BE2C (cell line): ENCODE results near the gene BAZ1B.

Experiments used
- DNase-seq: peaks from one replicate; pipeline ENCODE4 v3.0.0-alpha.2; 2020
- H3K27me3 ChIP-seq: fragments of 250-450 bp; sonication (Bioruptor Pico); 2 replicates; pipeline ENCODE4 v1.5.1; 2020; ENCODE audit warnings: mild to moderate bottlenecking
- H3K36me3 ChIP-seq: fragments of 250-450 bp; sonication (Bioruptor Pico); 2 replicates; pipeline ENCODE4 v1.5.1; 2020; ENCODE audit warnings: mild to moderate bottlenecking
- H3K4me1 ChIP-seq: fragments of 250-450 bp; sonication (Bioruptor Pico); 2 replicates; pipeline ENCODE4 v1.5.1; 2020
- H3K4me3 ChIP-seq: 2 replicates; pipeline ENCODE4 v1.5.1; 2011; ENCODE audit warnings: low read depth, low read length
- H3K9me3 ChIP-seq: fragments of 250-450 bp; sonication (Bioruptor Pico); 2 replicates; pipeline ENCODE4 v1.5.1; 2020
- TF ChIP-seq, protein P1 (sequence below): IDR thresholded peaks from 2 replicates; pipeline ENCODE4 v1.5.1; 2012; ENCODE audit warnings: mild to moderate bottlenecking, low read depth, low read length

BAZ1B gene

DNA sequence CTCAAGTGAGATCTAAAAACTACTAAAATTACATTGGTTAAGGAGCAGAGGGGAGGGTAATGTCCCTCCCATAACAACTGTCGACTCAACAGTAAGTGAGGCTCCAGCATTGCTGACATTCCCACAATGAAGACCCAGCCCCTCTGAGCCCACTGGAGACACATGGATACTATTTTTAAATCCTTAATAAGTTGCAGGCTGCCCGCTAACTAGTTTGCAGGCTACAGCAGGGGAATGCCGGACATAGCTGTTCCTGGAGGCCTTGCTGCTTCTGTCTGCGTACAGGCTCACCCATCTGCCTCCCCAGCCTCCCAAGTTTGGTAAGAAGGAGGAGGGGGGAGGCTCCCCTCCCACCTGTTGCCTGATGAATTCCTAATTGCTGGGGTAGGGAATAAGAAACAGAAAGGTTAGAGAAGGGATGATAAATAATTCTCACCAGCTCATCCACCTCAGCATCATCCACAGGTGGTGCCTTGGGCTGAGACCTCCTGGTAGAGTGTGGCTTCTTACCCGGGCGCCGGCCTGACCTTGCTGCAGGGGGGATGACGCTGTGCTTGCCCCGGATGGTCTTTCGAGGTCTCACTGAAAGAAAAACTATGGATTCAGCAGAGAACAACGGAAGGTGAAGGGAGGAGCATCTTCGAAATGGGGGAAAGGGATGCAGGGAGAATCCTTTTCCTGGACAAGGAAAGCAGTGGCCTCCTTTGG is 78.4 kb downstream of the BAZ1B start:
- Histone ChIP-seq H3K27me3 (no peaks in the 10 kb centered on the region), H3K36me3 (peaks cover 79% of the 10 kb centered on the region), H3K4me3 (no peak overlapping the region), H3K4me1 (0 out of 2 replicates have a peak, but pooled peaks cover 3% of the 10 kb centered on the region), H3K9me3 (no peaks in the 10 kb centered on the region)
- TF ChIP-seq, protein P1, sequence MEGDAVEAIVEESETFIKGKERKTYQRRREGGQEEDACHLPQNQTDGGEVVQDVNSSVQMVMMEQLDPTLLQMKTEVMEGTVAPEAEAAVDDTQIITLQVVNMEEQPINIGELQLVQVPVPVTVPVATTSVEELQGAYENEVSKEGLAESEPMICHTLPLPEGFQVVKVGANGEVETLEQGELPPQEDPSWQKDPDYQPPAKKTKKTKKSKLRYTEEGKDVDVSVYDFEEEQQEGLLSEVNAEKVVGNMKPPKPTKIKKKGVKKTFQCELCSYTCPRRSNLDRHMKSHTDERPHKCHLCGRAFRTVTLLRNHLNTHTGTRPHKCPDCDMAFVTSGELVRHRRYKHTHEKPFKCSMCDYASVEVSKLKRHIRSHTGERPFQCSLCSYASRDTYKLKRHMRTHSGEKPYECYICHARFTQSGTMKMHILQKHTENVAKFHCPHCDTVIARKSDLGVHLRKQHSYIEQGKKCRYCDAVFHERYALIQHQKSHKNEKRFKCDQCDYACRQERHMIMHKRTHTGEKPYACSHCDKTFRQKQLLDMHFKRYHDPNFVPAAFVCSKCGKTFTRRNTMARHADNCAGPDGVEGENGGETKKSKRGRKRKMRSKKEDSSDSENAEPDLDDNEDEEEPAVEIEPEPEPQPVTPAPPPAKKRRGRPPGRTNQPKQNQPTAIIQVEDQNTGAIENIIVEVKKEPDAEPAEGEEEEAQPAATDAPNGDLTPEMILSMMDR: no peak
- DNase-seq: no peak

DNA sequence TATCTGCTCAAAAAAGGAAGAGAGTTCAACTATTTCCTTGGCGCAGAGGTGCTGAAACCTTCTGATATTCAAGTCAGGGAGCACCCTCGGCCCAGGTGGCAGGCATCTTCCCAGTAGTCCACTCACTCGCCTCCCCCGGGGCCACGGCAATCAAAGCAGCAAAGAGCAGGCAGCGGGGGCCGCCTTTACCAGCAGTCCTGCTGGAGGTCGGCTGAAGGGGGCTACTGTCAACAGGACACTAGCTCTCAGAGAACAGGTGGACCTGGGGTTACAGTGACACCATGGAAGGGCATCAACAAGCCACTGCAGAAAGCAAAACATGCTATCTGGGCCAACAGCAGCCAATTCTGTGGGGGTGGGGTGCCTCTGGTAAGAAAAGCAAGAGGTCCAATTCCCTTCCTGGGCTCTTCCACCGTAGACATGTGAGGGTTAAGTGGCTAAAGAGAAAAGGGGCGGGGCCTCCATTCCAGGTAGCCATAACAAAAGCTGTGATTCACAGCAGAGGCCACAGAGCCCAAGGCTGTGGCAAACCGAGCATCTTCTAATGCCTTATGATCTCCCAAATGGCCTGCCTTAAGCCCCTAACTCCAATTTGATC is 79.1 kb downstream of the BAZ1B start:
- Histone ChIP-seq H3K4me1 (0 out of 2 replicates have a peak, but pooled peaks cover 3% of the 10 kb centered on the region), H3K27me3 (no peaks in the 10 kb centered on the region), H3K36me3 (peaks cover 72% of the 10 kb centered on the region), H3K9me3 (no peaks in the 10 kb centered on the region), H3K4me3 (no peak overlapping the region)
- DNase-seq: no peak
- TF ChIP-seq, protein P1: no peak

DNA sequence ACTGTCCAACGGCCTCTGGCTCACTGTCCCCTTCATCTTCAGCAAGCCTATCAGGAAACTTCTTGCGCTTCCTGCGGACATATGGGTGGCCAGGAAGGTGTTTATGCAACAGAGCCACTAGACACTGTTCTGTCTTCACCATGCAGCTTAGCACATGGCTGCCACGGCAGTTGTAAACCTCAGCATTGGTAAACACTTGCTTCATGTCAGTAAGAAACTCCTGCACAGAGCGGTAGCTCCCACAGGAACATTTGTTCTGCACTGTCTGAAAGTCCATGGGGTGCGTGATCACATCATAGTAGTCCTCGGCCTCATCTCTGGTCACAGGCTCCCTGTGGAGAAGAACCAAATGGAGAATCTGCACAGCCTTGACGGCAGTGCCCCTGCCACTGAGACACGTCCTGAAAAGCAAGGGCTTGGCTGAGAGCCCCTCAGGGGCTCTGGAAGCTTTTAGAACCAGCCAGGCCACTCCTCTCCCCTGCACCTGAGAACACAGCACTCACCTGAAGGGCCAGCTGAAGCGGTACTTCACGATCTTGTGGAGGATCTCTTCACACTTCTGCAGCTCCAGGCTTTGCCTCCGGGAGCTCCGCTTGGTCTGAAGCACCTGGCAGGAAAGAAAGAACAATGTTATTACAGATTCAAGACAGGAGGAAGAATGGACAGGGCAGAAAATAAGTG is 79.7 kb downstream of the BAZ1B start:
- H3K4me3 ChIP-seq: no peak overlapping the region
- no peaks in the 10 kb centered on the region for H3K9me3 ChIP-seq
- TF ChIP-seq, protein P1: no peak
- peaks cover 66% of the 10 kb centered on the region for H3K36me3 ChIP-seq
- 0 out of 2 replicates have a peak, but pooled peaks cover 3% of the 10 kb centered on the region for H3K4me1 ChIP-seq
- no peak for DNase-seq
- no peaks in the 10 kb centered on the region for H3K27me3 ChIP-seq

DNA sequence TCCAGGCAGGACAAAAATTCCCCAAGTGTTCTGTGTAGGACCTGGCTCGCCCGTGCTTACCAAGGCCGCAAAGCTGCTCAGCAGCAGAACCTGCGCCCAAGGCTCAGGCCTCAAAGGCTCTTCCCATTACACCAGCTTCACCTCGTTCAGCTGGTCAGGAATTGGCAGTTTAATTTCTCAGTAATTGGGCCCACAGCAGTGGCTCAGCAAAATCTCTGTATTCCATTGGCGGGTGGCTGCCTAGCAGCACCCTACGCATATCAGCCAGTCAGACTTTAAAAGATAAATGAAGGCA is 82.7 kb downstream of the BAZ1B start:
- DNase-seq: no peak

DNA sequence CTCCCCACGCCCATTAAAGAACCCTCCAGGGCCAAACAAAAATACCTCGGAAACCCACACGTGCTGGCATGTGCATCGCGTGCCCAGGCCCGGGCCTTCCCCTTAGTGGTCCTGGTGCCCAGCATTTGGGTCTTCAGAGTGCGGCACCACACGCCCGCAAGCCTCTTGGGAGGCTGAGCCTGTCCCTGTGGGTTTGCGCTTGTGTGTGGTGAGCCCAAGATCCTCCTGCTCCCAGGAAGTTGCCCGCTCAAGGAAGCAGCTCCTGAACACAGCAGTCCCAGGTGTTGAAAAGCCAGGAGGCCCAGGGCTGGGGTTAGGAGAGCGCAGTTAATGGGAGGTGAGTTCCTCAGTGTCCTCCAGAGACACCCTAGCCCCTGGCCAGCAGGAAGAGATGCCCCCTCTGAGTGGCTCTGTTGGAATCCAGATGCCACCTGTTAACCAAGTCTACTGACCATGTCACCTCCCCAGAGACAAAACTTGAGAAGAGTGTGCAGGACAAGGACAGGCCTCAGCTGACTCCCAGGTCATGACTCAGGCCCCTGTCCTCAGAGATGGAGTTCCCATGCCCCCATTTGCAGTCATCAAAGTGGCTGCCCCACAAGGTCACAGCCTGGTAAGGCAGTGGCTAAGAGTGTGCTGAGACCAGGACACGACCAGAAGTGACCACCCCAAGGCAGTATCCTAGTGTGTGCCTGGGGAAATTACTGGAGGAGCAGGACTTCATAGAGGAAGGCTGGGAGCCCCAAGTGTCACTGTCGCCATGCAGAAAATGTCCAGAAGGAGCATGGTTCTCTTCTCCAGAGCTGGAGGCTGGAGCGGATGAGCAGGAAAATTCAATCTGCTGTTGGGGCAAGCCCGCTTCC is 83.3 kb downstream of the BAZ1B start:
- DNase-seq: no peak
- TF ChIP-seq, protein P1: no peak
- no peak overlapping the region for H3K4me3 ChIP-seq
- no peaks in the 10 kb centered on the region; the same call in 1 of the 2 replicates for H3K9me3 ChIP-seq
- H3K27me3 ChIP-seq: no peaks in the 10 kb centered on the region; the same call in 1 of the 2 replicates
- peaks cover 7% of the 10 kb centered on the region for H3K4me1 ChIP-seq
- H3K36me3 ChIP-seq: peaks cover 30% of the 10 kb centered on the region

More for the DNA sequence above, 82.7 kb downstream of the BAZ1B start:
- Histone ChIP-seq H3K9me3 (no peaks in the 10 kb centered on the region; the same call in 1 of the 2 replicates), H3K4me1 (peaks cover 7% of the 10 kb centered on the region), H3K27me3 (no peaks in the 10 kb centered on the region), H3K36me3 (peaks cover 35% of the 10 kb centered on the region), H3K4me3 (no peak overlapping the region)
- TF ChIP-seq, protein P1: no peak
